DND-41 (cell line): Measurements from ENCODE around the gene CPLANE2.

Source experiments
- ATAC-seq: fragments of 200-7000 bp; cut with Tn5 transposase; 3 replicates; pipeline ENCODE4 v1.9.1; 2021; ENCODE audit warnings: low read depth; ENCODE audit not compliant: insufficient read depth
- DNase-seq: peaks from one replicate; pipeline ENCODE4 v3.0.0-alpha.2; 2020
- H2AFZ ChIP-seq: 2 replicates; pipeline ENCODE4 v1.6.0; 2012; ENCODE audit warnings: low read depth, low read length
- H3K27ac ChIP-seq: 2 replicates; pipeline ENCODE4 v1.5.1; 2012; ENCODE audit warnings: low read length, inconsistent platforms
- H3K27me3 ChIP-seq: fragments of 200-600 bp; sonication (generic); 2 replicates; pipeline ENCODE4 v1.6.0; 2012; ENCODE audit warnings: low read length, mild to moderate bottlenecking, inconsistent platforms; ENCODE audit not compliant: insufficient read depth, poor library complexity
- H3K36me3 ChIP-seq: 2 replicates; pipeline ENCODE4 v1.5.1; 2012; ENCODE audit warnings: low read length, inconsistent platforms; ENCODE audit not compliant: insufficient read depth
- H3K4me1 ChIP-seq: 2 replicates; pipeline ENCODE4 v1.5.1; 2012; ENCODE audit warnings: mild to moderate bottlenecking, low read length; ENCODE audit not compliant: insufficient read depth
- H3K4me2 ChIP-seq: 2 replicates; pipeline ENCODE4 v1.6.0; 2012; ENCODE audit warnings: mild to moderate bottlenecking, moderate library complexity, low read length, inconsistent platforms; ENCODE audit not compliant: insufficient read depth
- H3K4me3 ChIP-seq, 2 experiments: fragments of 200-600 bp in 1 of 2; shearing (Covaris generic) in 1 of 2; 2 replicates each; pipeline ENCODE4 v1.5.1; 2012 to 2016; ENCODE audit warnings: inconsistent platforms in 2 of 2, low read length in 2 of 2, mild to moderate bottlenecking in 2 of 2, low read depth in 1 of 2, moderate library complexity in 1 of 2
- H3K79me2 ChIP-seq: 2 replicates; pipeline ENCODE4 v1.6.0; 2012; ENCODE audit warnings: low read length, inconsistent platforms; ENCODE audit not compliant: insufficient read depth
- H3K9ac ChIP-seq: 2 replicates; pipeline ENCODE4 v1.6.0; 2012; ENCODE audit warnings: low read depth, mild to moderate bottlenecking, inconsistent platforms, low read length, moderate library complexity
- H3K9me3 ChIP-seq: 2 replicates; pipeline ENCODE4 v1.5.1; 2012; ENCODE audit warnings: low read length, moderate library complexity, mild to moderate bottlenecking, inconsistent platforms; ENCODE audit not compliant: insufficient read depth, severe bottlenecking
- H4K20me1 ChIP-seq: 2 replicates; pipeline ENCODE4 v1.6.0; 2012; ENCODE audit warnings: low read length; ENCODE audit not compliant: insufficient read depth
- CTCF ChIP-seq: IDR thresholded peaks from 2 replicates; pipeline ENCODE4 v1.5.1; 2012; ENCODE audit warnings: borderline replicate concordance, low read length, moderate library complexity, mild to moderate bottlenecking; ENCODE audit not compliant: poor library complexity, severe bottlenecking; ENCODE audit errors: extremely low read depth
- EZH2 ChIP-seq: IDR thresholded peaks from 3 replicates; pipeline ENCODE4 v1.6.1; 2012; ENCODE audit warnings: borderline replicate concordance, low read depth, mild to moderate bottlenecking, moderate library complexity, low read length, inconsistent platforms; ENCODE audit not compliant: severe bottlenecking

The CPLANE2 gene

DNA sequence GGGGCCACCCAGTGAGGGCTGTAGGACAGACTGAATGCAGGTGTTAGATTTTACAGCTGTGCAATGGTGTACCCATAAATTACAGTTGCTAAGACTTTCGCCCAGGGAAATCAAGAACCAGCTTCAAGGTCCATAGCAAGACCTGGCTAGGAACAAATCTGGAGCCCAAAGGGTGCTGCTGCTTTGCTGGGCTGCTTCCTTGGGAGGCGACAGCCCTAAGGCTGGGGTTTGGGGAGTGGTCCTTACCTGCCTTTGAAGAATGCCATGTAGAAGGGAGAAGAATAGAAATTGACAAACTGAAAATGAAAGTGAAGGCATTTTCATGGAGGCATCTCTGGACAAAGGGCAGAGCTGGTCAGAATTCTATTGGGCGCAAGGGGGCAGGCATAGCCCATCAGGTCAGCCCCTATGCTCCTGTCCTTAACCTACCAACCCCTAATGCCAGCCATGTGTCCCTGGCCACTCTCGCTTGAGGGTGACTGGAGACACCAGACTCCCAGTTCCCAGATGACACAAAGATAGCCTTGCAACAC lies 16.9 kb downstream of the CPLANE2 start:
- H3K4me2 ChIP-seq: no peak overlapping the region
- TF ChIP-seq CTCF: no peak
- TF ChIP-seq EZH2: no peak
- no peak overlapping the region for H3K27ac ChIP-seq
- no peak for ATAC-seq
- H3K9ac ChIP-seq: no peak overlapping the region
- no peaks in the 10 kb centered on the region for H3K9me3 ChIP-seq
- no peak overlapping the region for H3K4me3 ChIP-seq
- H3K4me1 ChIP-seq: no peaks in the 10 kb centered on the region
- H3K36me3 ChIP-seq: no peaks in the 10 kb centered on the region
- no peaks in the 10 kb centered on the region for H4K20me1 ChIP-seq
- no peaks in the 10 kb centered on the region for H3K79me2 ChIP-seq
- DNase-seq: no peak
- no peaks in the 10 kb centered on the region for H3K27me3 ChIP-seq
- H2AFZ ChIP-seq: no peak overlapping the region

- no peaks in the 10 kb centered on the region for H3K9me3 ChIP-seq
- H3K4me2 ChIP-seq: no peak overlapping the region
- TF ChIP-seq EZH2 (no peak), CTCF (no peak)
Observed at GRCh38 chr1:16218674-16219071, 18.3 kb downstream of the CPLANE2 start.

DNA sequence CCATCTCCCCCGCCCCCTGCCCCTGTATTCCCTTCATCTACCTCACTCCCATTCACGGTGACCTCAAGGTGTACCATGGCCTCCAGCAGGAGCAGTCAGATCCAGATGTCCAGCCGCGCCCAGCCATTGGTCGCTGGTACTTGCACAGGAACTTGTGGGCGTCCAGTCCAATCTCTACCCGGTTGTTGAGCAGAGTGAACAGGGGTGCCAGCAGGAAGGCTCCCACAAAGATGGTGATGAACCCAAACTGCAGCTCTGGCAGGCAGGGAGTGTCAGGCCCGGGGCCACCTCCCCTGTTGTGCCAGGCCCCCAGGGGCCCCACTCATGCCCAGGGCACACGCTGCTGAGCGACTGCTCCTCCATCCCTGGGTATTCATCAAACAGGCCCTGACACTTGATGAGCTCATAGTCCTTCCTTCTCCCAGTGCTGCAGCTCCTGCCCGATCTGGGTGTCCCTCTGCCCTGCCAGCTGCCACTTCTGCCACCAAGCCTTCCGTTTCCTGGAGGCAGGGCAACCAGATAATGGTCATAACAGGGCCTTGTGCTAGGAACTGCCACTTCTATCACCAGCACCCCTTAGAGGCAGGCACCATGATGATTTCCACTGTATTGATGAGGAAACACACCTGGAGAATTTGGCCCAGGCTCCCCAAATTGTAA lies 18.8 kb downstream of the CPLANE2 start:
- TF ChIP-seq EZH2: no peak
- no peak for TF ChIP-seq CTCF
- Histone ChIP-seq H2AFZ (no peak overlapping the region), H3K9ac (no peak overlapping the region), H3K27me3 (no peaks in the 10 kb centered on the region), H3K4me1 (no peaks in the 10 kb centered on the region), H3K4me2 (no peak overlapping the region), H4K20me1 (no peaks in the 10 kb centered on the region), H3K36me3 (no peaks in the 10 kb centered on the region), H3K9me3 (no peaks in the 10 kb centered on the region), H3K27ac (no peak overlapping the region), H3K4me3 (no peak overlapping the region), H3K79me2 (no peaks in the 10 kb centered on the region)
- ATAC-seq (no peak), DNase-seq (no peak)

More at GRCh38 chr1:16218674-16219071, 18.3 kb downstream of the CPLANE2 start:
- Histone ChIP-seq H3K4me1 (no peaks in the 10 kb centered on the region), H3K4me3 (no peak overlapping the region), H3K36me3 (no peaks in the 10 kb centered on the region), H3K79me2 (no peaks in the 10 kb centered on the region), H3K27me3 (no peaks in the 10 kb centered on the region), H3K9ac (no peak overlapping the region), H3K27ac (no peak overlapping the region), H4K20me1 (no peaks in the 10 kb centered on the region), H2AFZ (no peak overlapping the region)
- DNase-seq: no peak
- no peak for ATAC-seq
